K562 (cell line): Measurements from ENCODE around the gene NLGN2. TPM values are rescaled to one million over a fixed set of nuclear protein-coding genes. Genes with fewer than 3 reads are reported as not detected.
A peak's percentile ranks its signal among the peaks of the same experiment; 100 is the strongest.

Source experiments
- CTCF ChIP-seq, 3 experiments: IDR thresholded peaks in 2 of 3; conservative IDR thresholded peaks in 1 of 3; 2 replicates each; pipeline ENCODE4 v1.5.1; 2011 to 2012; ENCODE audit warnings: low read length in 3 of 3, mild to moderate bottlenecking in 3 of 3, control low read depth in 2 of 3, improper control_type of control experiment in 1 of 3, inconsistent platforms in 1 of 3, low read depth in 1 of 3, mixed read lengths in 1 of 3, moderate library complexity in 1 of 3; ENCODE audit not compliant: insufficient read depth in 2 of 3
- GTF2B ChIP-seq: IDR thresholded peaks from 2 replicates; pipeline ENCODE4 v1.6.1; 2011; ENCODE audit not compliant: insufficient read length; ENCODE audit errors: extremely low read depth
- MCM3 ChIP-seq: fragments of 450-650 bp; IDR thresholded peaks from 2 replicates; pipeline ENCODE4 v1.6.1; 2016
- MNT ChIP-seq, 2 experiments: fragments of 450-650 bp; conservative IDR thresholded peaks; 2 replicates each; pipeline ENCODE4 v1.6.1; 2017; ENCODE audit warnings: mild to moderate bottlenecking in 2 of 2, moderate library complexity in 2 of 2
- RBFOX2 ChIP-seq: fragments of 200-400 bp; formaldehyde crosslinking; IDR thresholded peaks from 2 replicates; pipeline ENCODE4 v1.6.1; 2017; ENCODE audit warnings: low read depth, mild to moderate bottlenecking, low read length, moderate library complexity
- SAP30 ChIP-seq: fragments of 200-600 bp; sonication (generic); IDR thresholded peaks from 2 replicates; pipeline ENCODE4 v1.6.1; 2012; ENCODE audit warnings: borderline replicate concordance, low read depth, mild to moderate bottlenecking, moderate library complexity, low read length, control low read depth, inconsistent platforms; ENCODE audit not compliant: insufficient read depth, poor library complexity, severe bottlenecking
- SMC3 ChIP-seq: conservative IDR thresholded peaks from 2 replicates; pipeline ENCODE4 v1.6.1; 2011; ENCODE audit warnings: low read depth, low read length, improper control_type of control experiment; ENCODE audit not compliant: insufficient read depth
- TFAP4 ChIP-seq: sonication (generic); formaldehyde crosslinking; IDR thresholded peaks from 2 replicates; pipeline ENCODE4 v1.8.0; 2022; ENCODE audit warnings: missing genetic modification reagents, mild to moderate bottlenecking, moderate library complexity, borderline replicate concordance
- ZNF224 ChIP-seq: sonication (generic); formaldehyde crosslinking; IDR thresholded peaks from 2 replicates; pipeline ENCODE4 v1.8.0; 2022; ENCODE audit warnings: mild to moderate bottlenecking, missing genetic modification reagents
- ZNF318 ChIP-seq, 2 experiments: fragments of 450-650 bp; IDR thresholded peaks; 2 replicates each; pipeline ENCODE4 v1.6.1; 2016; ENCODE audit warnings: mild to moderate bottlenecking in 2 of 2, borderline replicate concordance in 1 of 2, low read depth in 1 of 2, moderate library complexity in 1 of 2
- polyA plus RNA-seq, 8 experiments: library from polyadenylated mRNA; depleted of rRNA in 4 of 8; stranded (reverse) in 5 of 8; unstranded in 3 of 8; fragments of >200 nt; fragmentation: Nextera tagmentation in 2 of 8; fragmentation: Illumina TruSeq in 1 of 8; extraction: Ambion mirVana in 2 of 8; extraction: Trizol in 1 of 8; gene quantifications; 2 replicates each; pipeline versions ENCODE4 v1.2.1 to v1.2.3, GENCODE V29; 2011 to 2014; ENCODE audit warnings: inconsistent platforms in 1 of 8, missing spikeins in 1 of 8
- total RNA-seq, 7 experiments: library from RNA; depleted of rRNA in 6 of 7; stranded (reverse); fragments of >200 nt in 6 of 7; fragmentation: Illumina TruSeq in 2 of 7; extraction: Trizol in 2 of 7; gene quantifications; 2 replicates each; pipeline versions ENCODE4 v1.2.1 to v1.2.3, GENCODE V29; 2011 to 2021; ENCODE audit warnings: low replicate concordance in 1 of 7

NLGN2 gene
- total and polyA plus RNA-seq, 9 of the 15 experiments (the other 6 are each of a cell fraction or from before 2014, with no cell fraction given), result 0.11 to 7.8 (median 0.77) TPM

GRCh38 chr17:7435676-7436555 is 28.3 kb downstream of the NLGN2 start (continued):
- TF ChIP-seq MCM3, result no peak
- TF ChIP-seq ZNF318 (IDR thresholded peaks at IDR 0.05; ENCODE audit: borderline replicate concordance in 1 of 2, low read depth in 1 of 2), result no peak
- peak in 1 of 3 experiments; percentile 25; a peak in 3 of 6 replicates for TF ChIP-seq CTCF (IDR thresholded peaks at IDR 0.05 in 2 of 3, conservative IDR thresholded peaks at IDR 0.05 in 1 of 3; ENCODE audit: insufficient read depth in 2 of 3, low read depth in 1 of 3, low read length in 3 of 3)
- TF ChIP-seq SMC3, result no peak
- TF ChIP-seq RBFOX2, result peak; percentile 74
- TF ChIP-seq GTF2B, result no peak
- TF ChIP-seq SAP30, result peak; percentile 57
- TF ChIP-seq MNT (conservative IDR thresholded peaks at IDR 0.05), result peak in 1 of 2 experiments; percentile 53; a peak in 3 of 4 replicates
- no peak for TF ChIP-seq ZNF224
- peak; percentile 85 for TF ChIP-seq TFAP4 (CRISPR knock-in tag)
